Skeletal muscle satellite cell (primary cell): ENCODE data around the gene LDAF1. TPM values are rescaled to one million over a fixed set of nuclear protein-coding genes. Genes with fewer than 3 reads are reported as not detected.
"Not testable (repeated sequence)": the region's sequence is repeated elsewhere in the genome, so short reads cannot be mapped to it uniquely, and the experiment has no call there.

Experiments
- H3K27me3 ChIP-seq: 2 replicates; pipeline ENCODE4 v1.7.0; 2013; ENCODE audit warnings: low read length; ENCODE audit not compliant: control insufficient read depth, insufficient read depth
- H3K36me3 ChIP-seq: 2 replicates; pipeline ENCODE4 v1.7.0; 2013; ENCODE audit warnings: mild to moderate bottlenecking, control low read depth, low read length; ENCODE audit not compliant: insufficient read depth
- H3K4me1 ChIP-seq: 2 replicates; pipeline ENCODE4 v1.7.0; 2013; ENCODE audit warnings: low read length; ENCODE audit not compliant: control insufficient read depth, insufficient read depth
- H3K4me2 ChIP-seq: 2 replicates; pipeline ENCODE4 v1.7.0; 2013; ENCODE audit warnings: mild to moderate bottlenecking, low read length
- H3K4me3 ChIP-seq: 2 replicates; pipeline ENCODE4 v1.7.0; 2013; ENCODE audit warnings: low read length
- H3K9ac ChIP-seq: 2 replicates; pipeline ENCODE4 v1.7.0; 2013; ENCODE audit warnings: mild to moderate bottlenecking, low read depth, low read length, moderate library complexity
- H3K9me3 ChIP-seq: replicated peaks from 2 replicates; pipeline ENCODE4 v1.7.0; 2013; ENCODE audit warnings: mild to moderate bottlenecking, control low read depth, low read length
- total RNA-seq: library from RNA; depleted of rRNA; stranded (reverse); fragments of >200 nt; gene quantifications from 2 replicates; pipeline ENCODE4 v1.2.3, GENCODE V29; 2012; rRNA removed

LDAF1 gene
- 21.3 and 24.9 TPM in 2 replicates for total RNA-seq

DNA sequence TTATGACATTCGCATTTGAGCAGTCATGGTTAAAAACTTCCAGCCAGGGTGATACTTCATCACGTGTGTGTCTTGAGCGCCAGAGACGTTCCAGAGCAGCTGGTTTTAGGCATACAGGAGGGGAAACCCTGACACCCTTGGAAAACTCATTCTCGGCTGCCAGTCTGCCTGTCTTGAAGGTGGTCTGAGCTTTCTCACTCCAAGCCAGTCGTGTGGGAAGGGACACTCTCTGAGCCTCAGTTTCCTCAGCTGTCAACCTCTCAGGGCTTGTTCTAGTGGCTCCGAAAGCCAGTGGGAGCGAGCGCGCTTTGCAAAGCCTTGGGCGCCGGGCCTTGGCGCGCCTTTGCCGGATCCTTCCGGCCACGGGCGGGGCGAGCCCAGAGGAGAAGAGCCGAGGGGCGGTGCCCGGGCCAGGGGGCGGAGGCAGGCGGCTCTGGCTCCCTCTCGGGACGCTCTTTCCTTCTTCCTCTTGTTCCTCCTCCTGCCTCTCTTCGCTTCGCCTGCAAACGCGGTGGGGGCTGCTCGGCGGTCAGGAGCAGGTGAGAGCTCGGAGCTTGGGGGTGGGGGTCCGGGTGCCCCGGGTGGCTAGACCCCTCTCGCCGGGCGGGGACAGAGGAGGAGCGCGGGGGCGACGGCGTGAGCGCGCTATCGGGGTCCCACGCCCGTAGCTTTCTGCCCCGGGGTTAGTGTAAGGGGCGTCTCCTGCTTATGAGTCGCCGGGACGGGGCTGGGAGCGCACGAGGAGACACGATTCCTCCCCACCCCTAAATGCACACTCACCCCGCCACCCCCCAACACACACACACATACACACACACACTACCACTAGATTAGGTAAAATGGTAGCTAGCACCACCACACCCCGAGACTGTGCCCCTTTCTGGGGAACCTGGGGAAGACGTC is at the start of gene LDAF1:
Gene LDAF1 (plus strand): TSS at position 467 of the 903 bp plus-strand sequence. CDS start 2,509 bp downstream, outside the sequence.
- Histone ChIP-seq H3K4me2 (peak within 1 kb of the TSS; percentile 89), H3K36me3 (peaks cover 5% of the 10 kb centered on the region), H3K9me3 (no peaks in the 10 kb centered on the region), H3K4me1 (peaks cover 24% of the 10 kb centered on the region), H3K4me3 (peak within 1 kb of the TSS; percentile 92), H3K9ac (peak within 1 kb of the TSS; percentile 77), H3K27me3 (no peaks in the 10 kb centered on the region)

DNA sequence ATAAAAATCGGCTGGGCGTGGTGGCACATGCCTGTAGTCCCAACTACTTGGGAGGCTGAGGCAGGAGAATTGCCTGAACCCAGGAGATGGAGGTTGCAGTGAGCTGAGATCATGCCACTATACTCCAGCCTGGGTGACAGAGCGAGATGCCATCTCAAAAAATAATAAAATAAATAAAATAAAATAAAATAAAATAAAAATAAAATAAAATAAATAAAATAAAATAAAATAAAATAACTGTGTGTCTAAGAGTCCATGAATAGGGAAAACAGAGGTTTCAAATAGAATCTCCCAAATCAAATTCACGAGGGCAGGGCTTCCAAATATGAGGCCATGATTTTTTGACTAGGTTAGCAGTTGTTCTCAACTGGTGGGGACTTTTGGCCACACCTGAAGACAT is 42.9 kb upstream of the LDAF1 start:
- H3K9me3 ChIP-seq, H3K4me1 ChIP-seq, H3K27me3 ChIP-seq, H3K36me3 ChIP-seq, H3K9ac ChIP-seq, H3K4me2 ChIP-seq, H3K4me3 ChIP-seq: not testable (repeated sequence)

DNA sequence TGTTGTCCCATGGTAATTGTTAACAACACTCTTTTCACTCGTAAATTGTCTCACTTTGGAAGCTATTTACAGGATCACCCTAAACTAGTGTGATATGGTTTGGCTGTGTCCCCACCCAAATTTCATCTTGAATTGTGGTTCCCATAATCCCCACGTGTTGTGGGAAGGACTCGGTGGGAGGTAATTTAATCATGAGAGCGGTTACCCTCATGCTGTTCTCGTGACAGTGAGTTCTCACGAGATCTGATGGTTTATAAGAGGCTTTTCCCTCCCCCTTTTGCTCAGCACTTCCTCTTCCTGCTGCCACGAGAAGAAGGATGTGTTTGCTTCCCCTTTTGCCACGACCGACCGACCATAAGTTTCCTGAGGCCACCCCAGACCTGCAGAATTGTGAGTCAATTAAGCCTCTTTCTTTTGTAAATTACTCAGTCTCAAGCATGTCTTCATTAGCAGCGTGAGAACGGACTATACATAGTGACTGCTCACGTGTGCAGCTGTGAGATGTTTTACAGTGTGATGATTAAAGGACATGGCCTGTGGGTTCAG is 42.3 kb upstream of the LDAF1 start:
- Histone ChIP-seq H3K4me1 (no peaks in the 10 kb centered on the region), H3K27me3 (no peaks in the 10 kb centered on the region), H3K4me2 (no peak overlapping the region), H3K36me3 (no peaks in the 10 kb centered on the region), H3K9me3 (no peaks in the 10 kb centered on the region), H3K9ac (no peak overlapping the region), H3K4me3 (no peak overlapping the region)

DNA sequence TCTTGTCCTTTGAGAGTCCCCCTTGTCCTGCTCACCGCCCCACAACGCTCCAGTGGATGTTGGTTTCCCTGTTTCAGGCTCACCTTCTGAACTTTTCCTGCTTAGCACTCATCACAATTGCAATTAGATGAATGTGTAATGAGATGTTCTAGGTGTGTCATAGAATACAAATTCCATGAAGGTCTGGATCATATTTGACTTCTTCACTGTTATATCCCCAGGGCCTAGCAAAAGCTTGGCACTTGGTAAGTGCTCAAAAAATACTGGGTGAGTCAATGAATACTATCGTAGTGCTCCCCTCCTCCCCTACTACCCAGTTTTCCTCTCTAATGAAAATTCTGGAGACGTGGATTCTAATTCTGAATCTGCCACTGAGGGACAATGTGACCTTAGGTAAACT is 40.9 kb upstream of the LDAF1 start:
- Histone ChIP-seq H3K4me2 (no peak overlapping the region), H3K4me1 (no peaks in the 10 kb centered on the region), H3K9ac (no peak overlapping the region), H3K4me3 (no peak overlapping the region), H3K9me3 (no peaks in the 10 kb centered on the region), H3K36me3 (no peaks in the 10 kb centered on the region), H3K27me3 (no peaks in the 10 kb centered on the region)

- H3K9ac ChIP-seq: no peak overlapping the region
- no peaks in the 10 kb centered on the region for H3K9me3 ChIP-seq
- H3K4me3 ChIP-seq: no peak overlapping the region
- no peaks in the 10 kb centered on the region for H3K4me1 ChIP-seq
- peaks cover 2% of the 10 kb centered on the region for H3K27me3 ChIP-seq
- no peaks in the 10 kb centered on the region for H3K36me3 ChIP-seq
- no peak overlapping the region for H3K4me2 ChIP-seq
Observed at GRCh38 chr16:21120976-21121520, 37.4 kb upstream of the LDAF1 start.

GRCh38 chr16:21125191-21125590 is 33.3 kb upstream of the LDAF1 start:
- no peaks in the 10 kb centered on the region for H3K9me3 ChIP-seq
- H3K4me3 ChIP-seq: no peak overlapping the region
- no peaks in the 10 kb centered on the region for H3K4me1 ChIP-seq
- no peaks in the 10 kb centered on the region for H3K36me3 ChIP-seq
- no peak overlapping the region for H3K4me2 ChIP-seq
- H3K27me3 ChIP-seq: peaks cover 19% of the 10 kb centered on the region
- no peak overlapping the region for H3K9ac ChIP-seq

DNA sequence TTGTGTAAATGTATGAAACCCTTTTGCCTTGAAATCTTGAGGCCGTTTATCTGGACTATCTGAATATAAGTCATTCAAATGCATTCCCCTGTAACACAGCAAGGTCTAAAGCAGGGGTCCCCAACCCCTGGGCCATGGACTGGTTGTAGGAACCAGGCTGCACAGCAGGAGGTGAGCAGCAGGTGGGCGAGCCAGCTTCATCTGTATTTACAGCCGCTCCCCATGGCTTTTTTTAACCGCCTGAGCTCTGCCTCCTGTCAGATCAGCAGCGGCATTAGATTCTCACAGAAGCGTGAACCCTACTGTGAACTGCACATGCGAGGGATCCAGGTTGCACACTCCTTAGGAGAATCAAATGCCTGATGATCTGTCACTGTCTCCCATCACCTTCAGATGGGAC is 32.0 kb upstream of the LDAF1 start:
- no peak overlapping the region for H3K4me2 ChIP-seq
- H3K4me3 ChIP-seq: no peak overlapping the region
- H3K36me3 ChIP-seq: no peaks in the 10 kb centered on the region
- peaks cover 27% of the 10 kb centered on the region for H3K27me3 ChIP-seq
- H3K9ac ChIP-seq: no peak overlapping the region
- no peaks in the 10 kb centered on the region for H3K4me1 ChIP-seq
- no peaks in the 10 kb centered on the region for H3K9me3 ChIP-seq

DNA sequence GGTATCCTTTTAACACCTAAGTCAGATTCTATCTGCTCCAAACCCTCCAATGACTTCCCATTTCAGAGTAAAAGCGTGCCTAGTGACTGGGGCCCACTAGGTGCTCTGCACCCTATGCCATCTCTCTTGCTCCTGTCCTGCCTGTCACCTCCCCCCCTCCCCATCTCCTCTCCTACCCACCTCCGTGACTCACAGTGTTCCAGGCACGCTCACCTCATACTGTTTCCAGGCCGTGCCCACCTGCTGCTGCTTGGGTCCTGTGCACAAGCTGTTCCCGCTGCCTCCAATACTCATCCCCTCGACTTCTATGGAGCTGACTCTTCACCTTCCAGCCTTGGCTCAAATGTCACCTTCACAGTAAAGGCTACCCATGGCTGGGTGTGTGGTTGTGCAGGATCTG is 29.5 kb upstream of the LDAF1 start:
- no peaks in the 10 kb centered on the region for H3K4me1 ChIP-seq
- no peak overlapping the region for H3K9ac ChIP-seq
- H3K4me2 ChIP-seq: no peak overlapping the region
- no peaks in the 10 kb centered on the region for H3K9me3 ChIP-seq
- no peaks in the 10 kb centered on the region for H3K36me3 ChIP-seq
- peaks cover 27% of the 10 kb centered on the region for H3K27me3 ChIP-seq
- H3K4me3 ChIP-seq: no peak overlapping the region

DNA sequence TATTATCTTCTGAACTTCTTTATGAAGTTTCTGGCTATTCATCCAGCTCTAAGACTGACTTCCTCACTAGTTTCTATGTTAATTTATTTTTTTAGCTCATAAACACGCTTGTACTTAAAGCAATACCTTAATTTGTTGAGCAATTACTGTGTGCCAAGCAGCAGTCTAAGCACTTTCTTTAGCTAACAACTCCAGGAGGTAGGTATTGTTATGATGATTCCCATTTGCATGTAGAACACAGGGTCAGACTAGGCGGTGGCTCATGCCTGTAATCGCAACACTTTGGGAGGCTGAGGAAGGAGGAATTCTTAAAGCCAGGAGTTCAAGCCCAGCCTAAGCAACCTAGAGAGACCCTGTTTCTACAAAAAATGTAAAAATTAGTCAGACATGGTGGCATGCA is 27.7 kb upstream of the LDAF1 start:
- Histone ChIP-seq H3K4me1 (no peaks in the 10 kb centered on the region), H3K4me3 (no peak overlapping the region), H3K36me3 (no peaks in the 10 kb centered on the region), H3K9ac (no peak overlapping the region), H3K9me3 (no peaks in the 10 kb centered on the region), H3K4me2 (no peak overlapping the region), H3K27me3 (peaks cover 24% of the 10 kb centered on the region)

DNA sequence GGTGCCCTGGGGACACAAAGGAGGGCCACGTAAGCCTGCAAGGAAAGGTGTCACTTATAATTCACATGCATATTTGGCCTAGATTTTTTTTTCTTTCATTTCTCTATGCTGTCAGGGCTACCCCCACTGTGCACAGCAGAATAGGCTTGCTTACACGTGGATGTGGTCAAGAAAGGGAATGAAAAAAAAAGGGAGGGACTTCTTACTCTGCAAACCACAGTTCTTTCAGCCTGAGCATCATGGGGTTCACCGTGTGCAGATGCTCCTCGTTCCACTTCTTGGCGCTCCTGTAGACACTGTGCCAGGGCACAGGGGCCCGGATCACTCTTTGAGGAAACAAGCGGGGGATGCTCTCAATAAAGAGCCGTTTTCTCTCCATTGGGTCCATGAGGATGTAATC is 24.4 kb upstream of the LDAF1 start:
- Histone ChIP-seq H3K4me2 (no peak overlapping the region), H3K36me3 (no peaks in the 10 kb centered on the region), H3K9ac (no peak overlapping the region), H3K9me3 (no peaks in the 10 kb centered on the region), H3K4me3 (no peak overlapping the region), H3K4me1 (no peaks in the 10 kb centered on the region), H3K27me3 (peaks cover 13% of the 10 kb centered on the region)

GRCh38 chr16:21145738-21146137 is 12.7 kb upstream of the LDAF1 start:
- Histone ChIP-seq H3K4me3 (no peak overlapping the region), H3K4me2 (no peak overlapping the region), H3K9me3 (no peaks in the 10 kb centered on the region), H3K9ac (no peak overlapping the region), H3K4me1 (no peaks in the 10 kb centered on the region), H3K27me3 (peaks cover 37% of the 10 kb centered on the region), H3K36me3 (no peaks in the 10 kb centered on the region)
